Mesendoderm (in vitro differentiated cells): ENCODE measurements around the gene SNRPA1.

ENCODE experiments used
- DNase-seq: peaks from one replicate; pipeline ENCODE4 v3.0.0; 2013
- H2AK5ac ChIP-seq: 2 replicates; pipeline ENCODE4 v1.6.1; 2013; ENCODE audit warnings: low read length, inconsistent platforms
- H2BK120ac ChIP-seq: 2 replicates; pipeline ENCODE4 v1.6.1; 2013; ENCODE audit warnings: low read depth, mild to moderate bottlenecking, low read length, moderate library complexity, mixed read lengths
- H2BK15ac ChIP-seq: replicated peaks from 2 replicates; pipeline ENCODE4 v1.6.1; 2013; ENCODE audit warnings: low read depth, mild to moderate bottlenecking, moderate library complexity
- H2BK5ac ChIP-seq: 2 replicates; pipeline ENCODE4 v1.6.1; 2013; ENCODE audit warnings: low read length, inconsistent platforms
- H3K18ac ChIP-seq: 2 replicates; pipeline ENCODE4 v1.6.1; 2013; ENCODE audit warnings: mild to moderate bottlenecking, low read length, mixed read lengths
- H3K23ac ChIP-seq: one replicate; pipeline ENCODE4 v1.6.1; 2013; ENCODE audit warnings: low read length
- H3K27ac ChIP-seq: 2 replicates; pipeline ENCODE4 v1.5.1; 2013; ENCODE audit warnings: low read depth, mild to moderate bottlenecking, inconsistent platforms, low read length, moderate library complexity
- H3K27me3 ChIP-seq: 2 replicates; pipeline ENCODE4 v1.6.1; 2013; ENCODE audit warnings: low read length, control low read depth, mild to moderate bottlenecking, inconsistent platforms; ENCODE audit not compliant: insufficient read depth, poor library complexity
- H3K36me3 ChIP-seq: 2 replicates; pipeline ENCODE4 v1.6.1; 2013; ENCODE audit warnings: low read length, inconsistent platforms; ENCODE audit not compliant: control insufficient read depth, insufficient read depth
- H3K4ac ChIP-seq: one replicate; pipeline ENCODE4 v1.6.1; 2013; ENCODE audit warnings: low read depth, mild to moderate bottlenecking, low read length, moderate library complexity
- H3K4me1 ChIP-seq: 2 replicates; pipeline ENCODE4 v1.6.1; 2013; ENCODE audit warnings: low read depth, low read length, inconsistent platforms; ENCODE audit not compliant: control insufficient read depth
- H3K4me2 ChIP-seq: 2 replicates; pipeline ENCODE4 v1.6.1; 2013; ENCODE audit warnings: low read length
- H3K4me3 ChIP-seq: 2 replicates; pipeline ENCODE4 v1.5.1; 2013; ENCODE audit warnings: mild to moderate bottlenecking, low read length
- H3K56ac ChIP-seq: one replicate; pipeline ENCODE4 v1.6.1; 2013; ENCODE audit warnings: low read length
- H3K79me1 ChIP-seq: 2 replicates; pipeline ENCODE4 v1.6.1; 2013; ENCODE audit warnings: low read length, inconsistent platforms
- H3K79me2 ChIP-seq: 2 replicates; pipeline ENCODE4 v1.6.1; 2013; ENCODE audit warnings: mild to moderate bottlenecking, low read length; ENCODE audit not compliant: control insufficient read depth, insufficient read depth
- H3K9ac ChIP-seq: 2 replicates; pipeline ENCODE4 v1.6.1; 2013; ENCODE audit warnings: low read length, inconsistent platforms
- H4K5ac ChIP-seq: one replicate; pipeline ENCODE4 v1.6.1; 2013; ENCODE audit warnings: low read length
- H4K8ac ChIP-seq: one replicate; pipeline ENCODE4 v1.6.1; 2013; ENCODE audit warnings: low read depth, mild to moderate bottlenecking, control low read depth, low read length, moderate library complexity
- WGBS: extraction: QIAGEN DNeasy Blood & Tissue Kit; methylation state at CpG from one replicate; pipeline ENCODE4 v1.1.7; 2013; ENCODE audit warnings: low lambda C conversion rate, missing lambda C conversion rate; ENCODE audit not compliant: insufficient coverage; ENCODE audit errors: extremely low coverage; 5-methylcytosine and 5-hydroxymethylcytosine counted together

SNRPA1 gene

DNA sequence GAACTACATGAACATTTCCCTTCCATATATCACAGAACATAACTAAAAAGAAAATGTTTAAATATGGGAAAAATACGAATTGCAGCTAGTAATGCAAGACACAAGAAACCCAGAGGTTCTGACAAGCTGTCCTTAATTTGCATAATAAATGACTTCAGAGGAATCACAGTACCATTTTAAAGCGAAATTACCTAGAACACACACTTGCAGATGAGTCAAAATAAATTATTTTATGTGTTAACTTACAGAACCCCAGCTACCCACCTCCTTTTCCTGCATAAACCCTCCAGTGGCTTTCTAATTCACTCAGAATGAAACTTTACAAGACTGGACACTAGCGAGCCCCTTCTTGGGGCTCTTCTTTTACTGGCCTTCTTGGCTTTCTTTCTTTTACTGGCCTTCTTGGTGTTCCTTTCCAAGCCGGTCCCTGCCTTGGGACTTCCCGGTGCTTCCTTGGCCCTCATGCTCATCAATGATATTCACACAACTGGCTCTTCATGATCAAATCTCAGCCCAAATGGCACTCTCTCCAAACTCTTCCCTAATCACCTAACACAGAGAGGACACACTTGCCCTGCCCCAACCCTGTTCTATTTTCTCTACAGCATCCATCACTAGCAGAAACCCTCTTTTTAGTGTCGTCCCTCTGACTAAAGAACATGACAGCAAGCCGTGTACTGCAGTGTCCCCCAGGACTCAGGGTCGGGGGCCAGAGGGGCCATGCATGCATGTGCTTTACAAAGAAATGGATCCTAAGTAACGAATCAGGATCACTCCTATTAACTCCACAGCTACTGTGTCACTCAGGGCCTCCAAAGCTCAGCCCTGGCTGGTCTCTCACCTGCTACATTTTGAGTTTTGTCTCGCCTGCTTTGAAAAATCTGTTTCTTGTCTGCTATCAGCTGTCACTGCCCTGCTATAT, 48.0 kb downstream of the SNRPA1 start:
- no peak for DNase-seq
- peaks cover 38% of the 10 kb centered on the region for H3K79me1 ChIP-seq
- H3K4me2 ChIP-seq: no peak overlapping the region
- H4K5ac ChIP-seq: no peak overlapping the region
- H2BK15ac ChIP-seq: no peak overlapping the region
- no peak overlapping the region for H2BK120ac ChIP-seq
- H3K27me3 ChIP-seq: no peaks in the 10 kb centered on the region
- H3K79me2 ChIP-seq: peaks cover 80% of the 10 kb centered on the region
- H3K27ac ChIP-seq: no peak overlapping the region
- peaks cover 3% of the 10 kb centered on the region for H3K4me1 ChIP-seq
- H3K4me3 ChIP-seq: no peak overlapping the region
- H4K8ac ChIP-seq: no peak overlapping the region
- no peaks in the 10 kb centered on the region for H3K36me3 ChIP-seq
- WGBS: no CpG with 5 or more reads among the region's 10 CpGs
- H3K9ac ChIP-seq: no peak overlapping the region
- H3K18ac ChIP-seq: no peak overlapping the region
- no peak overlapping the region for H2AK5ac ChIP-seq
- H3K23ac ChIP-seq: no peak overlapping the region
- no peak overlapping the region for H2BK5ac ChIP-seq
- no peak overlapping the region for H3K56ac ChIP-seq
- H3K4ac ChIP-seq: no peak overlapping the region

GRCh38 chr15:101246391-101246790, 48.7 kb downstream of the SNRPA1 start:
- H3K36me3 ChIP-seq: no peaks in the 10 kb centered on the region
- WGBS: no CpG with 5 or more reads among the region's 6 CpGs

DNA sequence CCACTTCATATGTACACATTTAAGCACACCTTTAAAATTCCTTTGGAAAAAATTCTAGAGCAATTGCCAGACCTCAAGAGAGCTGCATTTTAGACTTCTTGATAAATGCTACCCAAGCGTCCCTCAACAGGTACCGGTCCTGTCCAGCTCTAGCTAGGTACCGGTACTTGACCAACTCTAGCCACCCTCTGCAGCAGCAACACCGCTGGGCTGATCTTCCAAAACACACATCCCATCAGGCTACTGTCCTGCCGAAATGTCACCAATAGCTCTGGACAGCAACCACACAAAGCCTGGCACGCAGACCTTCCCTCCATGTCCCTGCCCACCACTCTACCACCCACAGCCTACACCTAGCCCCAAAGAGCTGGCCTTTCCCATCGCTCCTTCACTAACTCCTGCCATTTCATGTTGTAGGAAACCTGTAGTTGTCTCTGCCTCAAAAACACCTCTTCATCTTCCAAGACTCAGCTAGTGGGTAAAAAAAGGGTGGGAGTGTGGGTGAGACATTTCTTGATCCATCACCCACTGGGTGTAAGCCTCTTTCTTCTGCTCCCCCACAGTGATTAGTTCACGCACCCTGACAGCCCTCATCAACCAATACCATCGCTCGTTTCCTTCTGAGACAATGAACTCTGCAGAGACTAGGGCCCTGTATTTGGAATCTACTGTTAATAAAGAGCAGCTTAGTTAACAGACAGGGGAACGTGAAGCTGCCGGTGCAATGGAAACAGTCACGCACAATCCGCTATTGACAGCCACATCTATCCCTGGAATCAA, 50.0 kb downstream of the SNRPA1 start:
- Histone ChIP-seq H3K4me3 (no peak overlapping the region), H4K5ac (no peak overlapping the region), H3K79me2 (peaks cover 87% of the 10 kb centered on the region), H3K4me1 (no peaks in the 10 kb centered on the region), H4K8ac (no peak overlapping the region), H3K4me2 (no peak overlapping the region), H2BK5ac (no peak overlapping the region), H3K36me3 (no peaks in the 10 kb centered on the region), H3K9ac (no peak overlapping the region), H3K23ac (no peak overlapping the region), H3K27ac (no peak overlapping the region), H3K27me3 (no peaks in the 10 kb centered on the region), H3K56ac (no peak overlapping the region), H2AK5ac (no peak overlapping the region), H3K18ac (no peak overlapping the region), H2BK15ac (no peak overlapping the region), H2BK120ac (no peak overlapping the region), H3K79me1 (peaks cover 37% of the 10 kb centered on the region), H3K4ac (no peak overlapping the region)
- DNase-seq: no peak
- no CpG with 5 or more reads among the region's 14 CpGs for WGBS

More at GRCh38 chr15:101246391-101246790, 48.7 kb downstream of the SNRPA1 start:
- Histone ChIP-seq H3K79me2 (peaks cover 85% of the 10 kb centered on the region), H2AK5ac (no peak overlapping the region), H2BK120ac (no peak overlapping the region), H2BK5ac (no peak overlapping the region), H3K27me3 (no peaks in the 10 kb centered on the region), H3K9ac (no peak overlapping the region), H3K27ac (no peak overlapping the region), H3K56ac (no peak overlapping the region), H3K4me1 (peaks cover 3% of the 10 kb centered on the region), H3K23ac (no peak overlapping the region), H3K18ac (no peak overlapping the region), H2BK15ac (no peak overlapping the region), H3K4me3 (no peak overlapping the region), H4K8ac (no peak overlapping the region), H3K79me1 (peaks cover 38% of the 10 kb centered on the region), H3K4ac (no peak overlapping the region), H3K4me2 (no peak overlapping the region), H4K5ac (no peak overlapping the region)
- DNase-seq: no peak

DNA sequence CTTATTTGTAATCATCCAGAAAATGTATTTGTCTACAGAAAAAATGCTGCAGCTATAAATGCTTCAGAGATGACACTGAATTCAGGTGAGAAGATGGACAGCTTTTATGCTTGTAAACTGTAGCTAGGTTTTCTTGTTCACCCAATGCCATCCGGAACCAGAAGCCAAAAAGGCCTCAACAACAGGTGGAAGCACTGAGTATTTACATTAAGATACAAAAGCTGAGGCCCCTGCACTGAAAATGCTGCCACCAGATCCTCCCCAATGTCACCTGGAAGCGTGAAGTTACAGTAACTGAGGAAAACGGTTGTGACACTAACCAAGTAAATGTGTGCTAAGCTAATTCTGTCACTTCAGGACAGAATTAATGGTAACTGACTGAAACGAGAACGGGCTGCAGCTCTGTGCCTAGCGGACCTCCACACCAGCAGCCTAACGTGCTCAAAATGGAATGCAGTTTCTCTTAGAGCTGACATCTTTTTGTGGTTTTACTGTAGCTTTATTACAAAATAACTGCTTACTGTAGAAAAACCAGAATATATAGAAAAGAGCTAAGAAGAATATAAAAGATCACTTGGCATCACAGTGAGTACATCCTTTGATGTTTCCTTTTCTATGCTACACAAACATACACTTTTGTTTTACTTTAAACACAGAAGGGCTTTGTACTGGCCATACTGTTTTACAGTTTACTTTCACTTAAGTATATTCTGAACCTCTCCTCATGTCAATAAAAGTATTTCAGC, 50.8 kb downstream of the SNRPA1 start:
- Histone ChIP-seq H3K18ac (no peak overlapping the region), H2BK5ac (no peak overlapping the region), H4K8ac (no peak overlapping the region), H3K4me1 (no peaks in the 10 kb centered on the region), H2BK120ac (no peak overlapping the region), H2BK15ac (no peak overlapping the region), H3K4me2 (no peak overlapping the region), H2AK5ac (no peak overlapping the region), H3K9ac (no peak overlapping the region), H3K36me3 (no peaks in the 10 kb centered on the region), H3K56ac (no peak overlapping the region), H3K23ac (no peak overlapping the region), H3K4me3 (no peak overlapping the region), H3K79me2 (peaks cover 90% of the 10 kb centered on the region), H3K27ac (no peak overlapping the region), H4K5ac (no peak overlapping the region), H3K4ac (no peak overlapping the region), H3K27me3 (no peaks in the 10 kb centered on the region), H3K79me1 (peaks cover 39% of the 10 kb centered on the region)
- WGBS: no CpG with 5 or more reads among the region's 7 CpGs
- no peak for DNase-seq

GRCh38 chr15:101243420-101243819, 51.6 kb downstream of the SNRPA1 start:
- Histone ChIP-seq H2BK120ac (no peak overlapping the region), H2BK5ac (no peak overlapping the region), H3K27ac (no peak overlapping the region), H3K27me3 (no peaks in the 10 kb centered on the region), H3K23ac (no peak overlapping the region), H4K8ac (no peak overlapping the region), H3K4me3 (no peak overlapping the region), H2AK5ac (no peak overlapping the region), H3K4me1 (no peaks in the 10 kb centered on the region), H3K56ac (no peak overlapping the region), H3K79me2 (peaks cover 89% of the 10 kb centered on the region), H2BK15ac (no peak overlapping the region), H3K9ac (no peak overlapping the region), H4K5ac (no peak overlapping the region), H3K36me3 (no peaks in the 10 kb centered on the region), H3K4ac (no peak overlapping the region), H3K4me2 (no peak overlapping the region), H3K18ac (no peak overlapping the region), H3K79me1 (peaks cover 37% of the 10 kb centered on the region)
- no peak for DNase-seq
- WGBS: no CpG with 5 or more reads among the region's 9 CpGs
